ENCODE results near the gene DHX35. TPM values are rescaled to one million over a fixed set of nuclear protein-coding genes. Genes with fewer than 3 reads are reported as not detected.

The DHX35 gene
- total and polyA plus RNA-seq, 9 donors = 11.2 to 14.5 (median 12.0) TPM

GRCh38 chr20:38963745-38964144 lies 1.6 kb downstream of the DHX35 start:
- H3K27me3 ChIP-seq = no peaks in the 10 kb centered on the region
- H3K36me3 ChIP-seq = no peaks in the 10 kb centered on the region
- TF ChIP-seq CTCF (IDR thresholded peaks at IDR 0.05) (no peak), POLR2A (IDR thresholded peaks at IDR 0.05) (no peak), EP300 (IDR thresholded peaks at IDR 0.05) (no peak)
- intact Hi-C loops (cut with DNase I) = no loop called here
- H3K27ac ChIP-seq = no peak overlapping the region
- DNase-seq = no peak
- H3K4me3 ChIP-seq = no peak overlapping the region
- no peaks in the 10 kb centered on the region for H3K4me1 ChIP-seq (ENCODE audit: insufficient read depth)
- no peaks in the 10 kb centered on the region for H3K9me3 ChIP-seq

- no peak for TF ChIP-seq POLR2A (IDR thresholded peaks at IDR 0.05)
- TF ChIP-seq EP300 (IDR thresholded peaks at IDR 0.05) = no peak
- TF ChIP-seq CTCF (IDR thresholded peaks at IDR 0.05) = no peak
- H3K4me3 ChIP-seq = no peak overlapping the region
- no peaks in the 10 kb centered on the region for H3K27me3 ChIP-seq
- H3K36me3 ChIP-seq = no peaks in the 10 kb centered on the region
- H3K9me3 ChIP-seq = no peaks in the 10 kb centered on the region
- DNase-seq = no peak
- intact Hi-C loops (cut with DNase I) = no loop called here
- no peaks in the 10 kb centered on the region for H3K4me1 ChIP-seq (ENCODE audit: insufficient read depth)
- no peak overlapping the region for H3K27ac ChIP-seq
Measured at GRCh38 chr20:38965264-38965663, 3.1 kb downstream of the DHX35 start.

- Histone ChIP-seq H3K27ac (no peak overlapping the region), H3K36me3 (no peaks in the 10 kb centered on the region), H3K4me3 (no peak overlapping the region), H3K4me1 (ENCODE audit: insufficient read depth) (no peaks in the 10 kb centered on the region), H3K27me3 (no peaks in the 10 kb centered on the region), H3K9me3 (no peaks in the 10 kb centered on the region)
- DNase-seq = no peak
- no peak for TF ChIP-seq CTCF (IDR thresholded peaks at IDR 0.05)
- TF ChIP-seq POLR2A (IDR thresholded peaks at IDR 0.05) = no peak
- TF ChIP-seq EP300 (IDR thresholded peaks at IDR 0.05) = no peak
- intact Hi-C loops (cut with DNase I) = no loop called here
- 88 to 97% (median 91%) methylated on average over 6 of the region's 6 CpGs for WGBS, 3 donors
Measured at GRCh38 chr20:38968090-38968489, 5.9 kb downstream of the DHX35 start.

GRCh38 chr20:38969708-38970107 lies 7.6 kb downstream of the DHX35 start:
- Histone ChIP-seq H3K27me3 (no peaks in the 10 kb centered on the region), H3K4me1 (ENCODE audit: insufficient read depth) (peaks cover 4% of the 10 kb centered on the region), H3K36me3 (no peaks in the 10 kb centered on the region), H3K27ac (no peak overlapping the region), H3K4me3 (no peak overlapping the region), H3K9me3 (no peaks in the 10 kb centered on the region)
- intact Hi-C loops (cut with DNase I) = no loop called here
- TF ChIP-seq CTCF (IDR thresholded peaks at IDR 0.05) = no peak
- TF ChIP-seq POLR2A (IDR thresholded peaks at IDR 0.05) = no peak
- TF ChIP-seq EP300 (IDR thresholded peaks at IDR 0.05) = no peak
- DNase-seq = no peak
- WGBS, 3 donors = 77 to 91% (median 80%) methylated on average over 4 of the region's 4 CpGs

- TF ChIP-seq CTCF (IDR thresholded peaks at IDR 0.05) (no peak), EP300 (IDR thresholded peaks at IDR 0.05) (no peak), POLR2A (IDR thresholded peaks at IDR 0.05) (no peak)
Measured at GRCh38 chr20:38970302-38970701, 8.2 kb downstream of the DHX35 start.

More at GRCh38 chr20:38970302-38970701, 8.2 kb downstream of the DHX35 start:
- WGBS, 3 donors = 87 to 100% (median 92%) methylated on average over 1 of the region's 1 CpG
- Histone ChIP-seq H3K4me3 (no peak overlapping the region), H3K36me3 (no peaks in the 10 kb centered on the region), H3K9me3 (no peaks in the 10 kb centered on the region), H3K27me3 (no peaks in the 10 kb centered on the region), H3K4me1 (ENCODE audit: insufficient read depth) (peaks cover 4% of the 10 kb centered on the region), H3K27ac (no peak overlapping the region)
- intact Hi-C loops (cut with DNase I) = no loop called here
- DNase-seq = no peak

All from ovary (tissue), 9 donors.